Muscle of arm (tissue), 14 donors: ENCODE data around the gene HNRNPA3. TPM values are rescaled to one million over a fixed set of nuclear protein-coding genes. Genes with fewer than 3 reads are reported as not detected.
"Not testable (repeated sequence)": the region's sequence is repeated elsewhere in the genome, so short reads cannot be mapped to it uniquely, and the experiment has no call there.

Source experiments
- DNase-seq: peaks from one replicate; pipeline ENCODE4 v3.0.0-alpha.2; 2013
- long read RNA-seq, 11 donors: transcript quantifications; one replicate each; lab custom pipeline, GENCODE V29; 2026
- polyA plus RNA-seq, 12 donors: library from polyadenylated mRNA; unstranded; fragments of 120-200 nt; gene quantifications; one replicate each; pipeline ENCODE4 v1.2.1, GENCODE V29; 2013; ENCODE audit not compliant: insufficient read length in 12 of 12

The HNRNPA3 gene
- polyA plus RNA-seq, result 100 to 1,000 TPM; 122 to 417 (median 353) TPM
- long read RNA-seq, donor 1, full-length matches to known transcripts, result 17 of 317 reads
- long read RNA-seq, donor 1, partial matches to known transcripts, result 292 of 317 reads
- long read RNA-seq, donor 1, other reads (novel, unspliced or antisense), result 8 of 317 reads
- long read RNA-seq, donor 2, full-length matches to known transcripts, result 36 of 182 reads
- long read RNA-seq, donor 2, partial matches to known transcripts, result 146 of 182 reads
- long read RNA-seq, donor 2, other reads (novel, unspliced or antisense), result 0 of 182 reads
- long read RNA-seq, donor 3, transcript HNRNPA3-201 (11 exons, 2,067 nt), result major isoform, 9 of 90 reads
- long read RNA-seq, donor 3, partial matches to known transcripts, result 72 of 90 reads
- long read RNA-seq, donor 3, other reads (novel, unspliced or antisense), result 6 of 90 reads
- long read RNA-seq, donor 4, partial matches to known transcripts, result 65 of 77 reads
- long read RNA-seq, donor 4, other reads (novel, unspliced or antisense), result 8 of 77 reads
- long read RNA-seq, donor 5, full-length matches to known transcripts, result 35 of 203 reads
- long read RNA-seq, donor 5, partial matches to known transcripts, result 168 of 203 reads
- long read RNA-seq, donor 5, other reads (novel, unspliced or antisense), result 0 of 203 reads
- long read RNA-seq, donor 6, full-length matches to known transcripts, result 8 of 133 reads
- long read RNA-seq, donor 6, partial matches to known transcripts, result 113 of 133 reads
- long read RNA-seq, donor 6, other reads (novel, unspliced or antisense), result 12 of 133 reads
- long read RNA-seq, donor 7, transcript HNRNPA3-201 (11 exons, 2,067 nt), result major isoform, 5 of 112 reads
- long read RNA-seq, donor 7, partial matches to known transcripts, result 107 of 112 reads
- long read RNA-seq, donor 7, other reads (novel, unspliced or antisense), result 0 of 112 reads
- long read RNA-seq, donor 8, full-length matches to known transcripts, result 19 of 216 reads
- long read RNA-seq, donor 8, partial matches to known transcripts, result 161 of 216 reads
- long read RNA-seq, donor 8, other reads (novel, unspliced or antisense), result 36 of 216 reads
- long read RNA-seq, donor 9, full-length matches to known transcripts, result 10 of 112 reads
- long read RNA-seq, donor 9, partial matches to known transcripts, result 97 of 112 reads
- long read RNA-seq, donor 9, other reads (novel, unspliced or antisense), result 5 of 112 reads
- long read RNA-seq, donor 10, full-length matches to known transcripts, result 20 of 176 reads
- long read RNA-seq, donor 10, partial matches to known transcripts, result 149 of 176 reads
- long read RNA-seq, donor 10, other reads (novel, unspliced or antisense), result 7 of 176 reads
- long read RNA-seq, donor 11, full-length matches to known transcripts, result 39 of 279 reads
- long read RNA-seq, donor 11, partial matches to known transcripts, result 235 of 279 reads
- long read RNA-seq, donor 11, other reads (novel, unspliced or antisense), result 5 of 279 reads

- DNase-seq, result peak; percentile 99
Observed at GRCh38 chr2:177212106-177212890, at the start of gene HNRNPA3. HNRNPA3 (plus strand) TSS chr2:177212794; CDS start chr2:177212800, 6 bp downstream.

GRCh38 chr2:177164131-177164530, 48.5 kb upstream of the HNRNPA3 start:
- DNase-seq, result no peak

- peak; percentile 89 for DNase-seq
Observed at GRCh38 chr2:177164584-177165052, 48.0 kb upstream of the HNRNPA3 start.

- peak; percentile 80 for DNase-seq
Observed at GRCh38 chr2:177165061-177165583, 47.5 kb upstream of the HNRNPA3 start.

- DNase-seq, result peak; percentile 33
Observed at GRCh38 chr2:177165721-177166711, 46.6 kb upstream of the HNRNPA3 start.

- DNase-seq, result no peak
Observed at GRCh38 chr2:177169810-177170514, 42.6 kb upstream of the HNRNPA3 start.

- DNase-seq, result no peak
Observed at GRCh38 chr2:177171418-177171865, 41.2 kb upstream of the HNRNPA3 start.

- no peak for DNase-seq
Observed at GRCh38 chr2:177172034-177172880, 40.3 kb upstream of the HNRNPA3 start.

- no peak for DNase-seq
Observed at GRCh38 chr2:177174486-177174885, 38.1 kb upstream of the HNRNPA3 start.

- DNase-seq, result no peak
Observed at GRCh38 chr2:177175917-177176668, 36.5 kb upstream of the HNRNPA3 start.

GRCh38 chr2:177178797-177179196, 33.8 kb upstream of the HNRNPA3 start:
- no peak for DNase-seq

- no peak for DNase-seq
Observed at GRCh38 chr2:177179227-177179626, 33.4 kb upstream of the HNRNPA3 start.

GRCh38 chr2:177179671-177180070, 32.9 kb upstream of the HNRNPA3 start:
- DNase-seq, result not testable (repeated sequence)

GRCh38 chr2:177180269-177181000, 32.2 kb upstream of the HNRNPA3 start:
- DNase-seq, result no peak

GRCh38 chr2:177183860-177184259, 28.7 kb upstream of the HNRNPA3 start:
- no peak for DNase-seq

- DNase-seq, result no peak
Observed at GRCh38 chr2:177184606-177185005, 28.0 kb upstream of the HNRNPA3 start.
